Lung (tissue), 12 donors: Measurements from ENCODE around the gene EEF1A2. TPM values are rescaled to one million over a fixed set of nuclear protein-coding genes. Genes with fewer than 3 reads are reported as not detected.

Source experiments
- ATAC-seq: fragments of 200-7000 bp; cut with Tn5 transposase; one replicate; pipeline ENCODE4 v1.9.1; 2020; ENCODE audit warnings: moderate number of reproducible peaks; ENCODE audit not compliant: insufficient read depth, low FRiP score
- DNase-seq, 3 donors: peaks; one replicate each; pipeline ENCODE4 v3.0.0-alpha.2; 2013 to 2017
- H3K27ac ChIP-seq, 2 donors: one replicate each; pipeline ENCODE4 v1.5.1; 2013; ENCODE audit warnings: mild to moderate bottlenecking in 2 of 2, moderate library complexity in 2 of 2, control low read depth in 1 of 2, inconsistent platforms in 1 of 2, low read depth in 1 of 2, low read length in 1 of 2
- H3K27me3 ChIP-seq, 3 donors: one replicate each; pipeline ENCODE4 v1.5.1; 2013; ENCODE audit warnings: low read length in 2 of 3; ENCODE audit not compliant: control insufficient read depth in 3 of 3, insufficient read depth in 3 of 3
- H3K36me3 ChIP-seq, 4 donors: one replicate each; pipeline ENCODE4 v1.5.1; 2013; ENCODE audit warnings: low read length in 4 of 4, mild to moderate bottlenecking in 1 of 4, moderate library complexity in 1 of 4; ENCODE audit not compliant: control insufficient read depth in 4 of 4, insufficient read depth in 4 of 4
- H3K4me1 ChIP-seq, 5 donors: one replicate each; pipeline ENCODE4 v1.5.1; 2013; ENCODE audit warnings: low read length in 5 of 5, mild to moderate bottlenecking in 2 of 5, moderate library complexity in 1 of 5; ENCODE audit not compliant: control insufficient read depth in 5 of 5, insufficient read depth in 5 of 5
- H3K4me3 ChIP-seq: one replicate; pipeline ENCODE4 v1.5.1; 2013; ENCODE audit warnings: mild to moderate bottlenecking, control low read depth, moderate library complexity
- H3K9ac ChIP-seq, 2 donors: one replicate each; pipeline ENCODE4 v1.5.1; 2013; ENCODE audit warnings: low read length in 2 of 2, control low read depth in 1 of 2; ENCODE audit not compliant: insufficient read depth in 1 of 2
- H3K9me3 ChIP-seq, 4 donors: one replicate each; pipeline ENCODE4 v1.5.1; 2013; ENCODE audit warnings: low read length in 3 of 4, mild to moderate bottlenecking in 1 of 4, moderate library complexity in 1 of 4; ENCODE audit not compliant: control insufficient read depth in 4 of 4, insufficient read depth in 3 of 4
- CTCF ChIP-seq: IDR thresholded peaks from 2 replicates; pipeline ENCODE4 v1.5.1; 2012; ENCODE audit warnings: mild to moderate bottlenecking; ENCODE audit errors: control extremely low read depth, extremely low read depth
- WGBS, 2 donors: extraction: QIAGEN DNeasy Blood & Tissue Kit; methylation state at CpG; one replicate each; pipeline ENCODE4 v1.1.7; 2013; 5-methylcytosine and 5-hydroxymethylcytosine counted together
- polyA plus RNA-seq, 2 donors: library from polyadenylated mRNA; stranded (reverse); fragments of 200-250 nt; gene quantifications; one replicate each; pipeline ENCODE4 v1.2.1, GENCODE V29; 2013
- total RNA-seq, 2 donors: library from RNA; depleted of rRNA in 1 of 2; stranded (reverse); fragments of >200 nt in 1 of 2; gene quantifications; one replicate each; pipeline ENCODE4 v1.2.1, GENCODE V29; 2014 to 2021
- donor health status: control.
- donor health status: control.
- donor health status: Bipolar disorder and iron deficiency.
- donor health status: healthy.
- donor health status: DM: yes; HTN: yes; CAD: no.

Gene EEF1A2
- total and polyA plus RNA-seq, 4 donors, result 0.47 to 1.9 (median 1.0) TPM

- ATAC-seq, result no peak
- Histone ChIP-seq H3K36me3 (no peaks in the 10 kb centered on the region), H3K4me3 (no peak overlapping the region), H3K27ac (no peak overlapping the region), H3K27me3 (peaks cover 5 to 18% (median 8%) of the 10 kb centered on the region in 3 donors), H3K4me1 (peaks cover 0 to 2% (median 0%) of the 10 kb centered on the region in 5 donors), H3K9me3 (peaks cover 0 to 22% (median 5%) of the 10 kb centered on the region in 4 donors), H3K9ac (no peak overlapping the region)
- no peak for TF ChIP-seq CTCF
- DNase-seq, result peak in 1 of 3 donors; percentile 5
- 82 to 91% methylated on average over 8 of the region's 8 CpGs for WGBS, 2 donors
These were observed 6.4 kb upstream of the EEF1A2 start for GRCh38 chr20:63505281-63505680.

GRCh38 chr20:63504642-63505041 is 5.8 kb upstream of the EEF1A2 start:
- Histone ChIP-seq H3K27me3 (peaks cover 9 to 24% (median 12%) of the 10 kb centered on the region in 3 donors), H3K36me3 (no peaks in the 10 kb centered on the region), H3K9me3 (peaks cover 0 to 22% (median 5%) of the 10 kb centered on the region in 4 donors), H3K9ac (no peak overlapping the region), H3K27ac (no peak overlapping the region), H3K4me1 (peaks cover 0 to 3% (median 0%) of the 10 kb centered on the region in 5 donors), H3K4me3 (no peak overlapping the region)
- no peak for ATAC-seq
- DNase-seq, result no peak
- TF ChIP-seq CTCF, result no peak
- 87 to 92% methylated on average over 9 of the region's 9 CpGs for whole genome bisulfite sequencing, 2 donors

GRCh38 chr20:63503524-63503923 is 4.6 kb upstream of the EEF1A2 start:
- H3K27me3 ChIP-seq, result peaks cover 12 to 29% (median 12%) of the 10 kb centered on the region in 3 donors
- DNase-seq, result no peak
- WGBS, 2 donors, result 39 to 55% methylated on average over 7 of the region's 7 CpGs

More at GRCh38 chr20:63503524-63503923, 4.6 kb upstream of the EEF1A2 start:
- no peak overlapping the region for H3K4me3 ChIP-seq
- no peak overlapping the region for H3K9ac ChIP-seq
- no peak for ATAC-seq
- no peaks in the 10 kb centered on the region for H3K36me3 ChIP-seq
- peaks cover 0 to 5% (median 0%) of the 10 kb centered on the region in 5 donors for H3K4me1 ChIP-seq
- no peak for TF ChIP-seq CTCF
- peaks cover 0 to 22% (median 5%) of the 10 kb centered on the region in 4 donors for H3K9me3 ChIP-seq
- H3K27ac ChIP-seq, result no peak overlapping the region
